Measurements from ENCODE around the gene OR5AP2.
"Not testable (repeated sequence)": the region's sequence is repeated elsewhere in the genome, so short reads cannot be mapped to it uniquely, and the experiment has no call there.

OR5AP2 gene

GRCh38 chr11:56642339-56642738, at the start of gene OR5AP2:
TSS of gene OR5AP2 (minus strand) at chr11:56642439. CDS start at chr11:56642439, 0 bp downstream.
- no peak for DNase-seq

- DNase-seq = not testable (repeated sequence)
Measured at GRCh38 chr11:56691179-56691578, 48.9 kb upstream of the OR5AP2 start.

- DNase-seq = no peak
Measured at GRCh38 chr11:56688554-56689100, 46.4 kb upstream of the OR5AP2 start.

GRCh38 chr11:56670984-56671383, 28.7 kb upstream of the OR5AP2 start:
- no peak for DNase-seq

- DNase-seq = no peak
Measured at GRCh38 chr11:56663386-56663785, 21.1 kb upstream of the OR5AP2 start, which contains the start of gene OR5AR1. TSS of gene OR5AR1 (plus strand) at chr11:56663686. CDS start at chr11:56663686, 0 bp downstream.

- DNase-seq = no peak
Measured at GRCh38 chr11:56659755-56660154, 17.5 kb upstream of the OR5AP2 start.

- no peak for DNase-seq
Measured at GRCh38 chr11:56637500-56637899, 4.7 kb downstream of the OR5AP2 start.

- no peak for DNase-seq
Measured at GRCh38 chr11:56636861-56637260, 5.4 kb downstream of the OR5AP2 start.

GRCh38 chr11:56632329-56632728, 9.9 kb downstream of the OR5AP2 start:
- DNase-seq = no peak

GRCh38 chr11:56625946-56626345, 16.3 kb downstream of the OR5AP2 start:
- no peak for DNase-seq

- DNase-seq = no peak
Measured at GRCh38 chr11:56624661-56625110, 17.6 kb downstream of the OR5AP2 start.

- no peak for DNase-seq
Measured at GRCh38 chr11:56611174-56611573, 31.1 kb downstream of the OR5AP2 start.

- DNase-seq = not testable (repeated sequence)
Measured at GRCh38 chr11:56592088-56592717, 50.0 kb downstream of the OR5AP2 start.
